ENCODE measurements around the gene MBD5.

GRCh38 chr2:148495586-148495985 lies 474.7 kb downstream of the MBD5 start:
- no peak for TF ChIP-seq HDGF (IDR thresholded peaks at IDR 0.05; ENCODE audit: borderline replicate concordance)
- TF ChIP-seq SP1 (IDR thresholded peaks at IDR 0.05): no peak
- no peak for TF ChIP-seq ARNT (IDR thresholded peaks at IDR 0.05)
- no peak for TF ChIP-seq ZNF384 (IDR thresholded peaks at IDR 0.05)
- TF ChIP-seq FOXK2 (IDR thresholded peaks at IDR 0.05): no peak
- no peak for TF ChIP-seq SUZ12 (IDR thresholded peaks at IDR 0.05)
- TF ChIP-seq FOXM1 (IDR thresholded peaks at IDR 0.05; ENCODE audit: borderline replicate concordance): no peak
- no peak for TF ChIP-seq CTBP1 (IDR thresholded peaks at IDR 0.05; ENCODE audit: borderline replicate concordance)
